GM23338 (cell line): ENCODE results near the gene CMTR1. TPM values are rescaled to one million over a fixed set of nuclear protein-coding genes. Genes with fewer than 3 reads are reported as not detected.

Source experiments
- ATAC-seq: fragments of 200-7000 bp; cut with Tn5 transposase; 3 replicates; pipeline ENCODE4 v1.9.1; 2020
- DNase-seq: peaks from one replicate; pipeline ENCODE4 v3.0.0-alpha.2; 2015; ENCODE audit warnings: low spot score
- H2AFZ ChIP-seq: fragments of 200-600 bp; sonication (generic); 2 replicates; pipeline ENCODE4 v1.8.0; 2016; ENCODE audit warnings: antibody characterized with exemption, mild to moderate bottlenecking, moderate library complexity
- H3F3A ChIP-seq: fragments of 200-600 bp; sonication (generic); replicated peaks from 2 replicates; pipeline ENCODE4 v1.8.0; 2017; ENCODE audit warnings: antibody characterized with exemption, mixed run types, low read depth
- H3K27ac ChIP-seq: fragments of 200-600 bp; sonication (generic); 2 replicates; pipeline ENCODE4 v1.6.1; 2016; ENCODE audit warnings: low read depth
- H3K27me3 ChIP-seq: fragments of 200-600 bp; sonication (generic); 2 replicates; pipeline ENCODE4 v1.8.0; 2016; ENCODE audit warnings: mild to moderate bottlenecking, mixed run types, moderate library complexity; ENCODE audit not compliant: insufficient read depth
- H3K36me3 ChIP-seq: fragments of 200-600 bp; sonication (generic); 2 replicates; pipeline ENCODE4 v1.8.0; 2016; ENCODE audit warnings: mild to moderate bottlenecking; ENCODE audit not compliant: insufficient read depth
- H3K4me1 ChIP-seq: fragments of 200-600 bp; sonication (generic); 2 replicates; pipeline ENCODE4 v1.8.0; 2016; ENCODE audit warnings: mild to moderate bottlenecking, moderate library complexity; ENCODE audit not compliant: insufficient read depth
- H3K4me2 ChIP-seq: fragments of 200-600 bp; sonication (generic); 2 replicates; pipeline ENCODE4 v1.7.1; 2017; ENCODE audit warnings: mixed run types
- H3K4me3 ChIP-seq: fragments of 200-600 bp; sonication (generic); 2 replicates; pipeline ENCODE4 v1.6.1; 2016; ENCODE audit warnings: mixed run types
- H3K79me2 ChIP-seq: fragments of 200-600 bp; sonication (generic); replicated peaks from 2 replicates; pipeline ENCODE4 v1.8.0; 2017; ENCODE audit warnings: mild to moderate bottlenecking; ENCODE audit not compliant: insufficient read depth
- H3K9me2 ChIP-seq: fragments of 200-600 bp; sonication (generic); 2 replicates; pipeline ENCODE4 v1.8.0; 2017; ENCODE audit not compliant: insufficient read depth
- H4K20me1 ChIP-seq: fragments of 200-600 bp; sonication (generic); replicated peaks from 2 replicates; pipeline ENCODE4 v1.8.0; 2017; ENCODE audit warnings: mild to moderate bottlenecking; ENCODE audit not compliant: insufficient read depth
- H3K27ac Mint-ChIP-seq: 2 replicates; pipeline ENCODE4 v1.8.0; 2020; ENCODE audit warnings: inconsistent platforms, mild to moderate bottlenecking, moderate library complexity, mixed read lengths
- H3K27me3 Mint-ChIP-seq: 3 replicates; pipeline ENCODE4 v1.8.0; 2022; ENCODE audit warnings: low read depth, mild to moderate bottlenecking, moderate library complexity, mixed read lengths, inconsistent platforms; ENCODE audit not compliant: insufficient read depth, poor library complexity
- H3K36me3 Mint-ChIP-seq: 3 replicates; pipeline ENCODE4 v1.8.0; 2021; ENCODE audit warnings: low read depth, mild to moderate bottlenecking, inconsistent platforms, moderate library complexity, mixed read lengths
- H3K4me1 Mint-ChIP-seq: 3 replicates; pipeline ENCODE4 v1.8.0; 2020; ENCODE audit warnings: mild to moderate bottlenecking, inconsistent platforms, mixed read lengths
- H3K4me3 Mint-ChIP-seq: 3 replicates; pipeline ENCODE4 v1.8.0; 2021; ENCODE audit warnings: moderate library complexity, mild to moderate bottlenecking, inconsistent platforms, mixed read lengths
- H3K9me3 Mint-ChIP-seq: 3 replicates; pipeline ENCODE4 v1.8.0; 2020; ENCODE audit warnings: moderate library complexity, mild to moderate bottlenecking, inconsistent platforms, mixed read lengths
- CREB1 ChIP-seq: fragments of 250-450 bp; sonication (Bioruptor Pico); IDR thresholded peaks from 2 replicates; pipeline ENCODE4 v1.5.0; 2020; ENCODE audit warnings: low read depth, mild to moderate bottlenecking, moderate library complexity
- CTCF ChIP-seq, 2 experiments: fragments of 200-600 bp in 1 of 2; sonication (generic) in 1 of 2; conservative IDR thresholded peaks; 2 replicates each; pipeline versions ENCODE4 v1.5.1 to v1.6.1; 2016 to 2017; ENCODE audit warnings: antibody characterized with exemption in 2 of 2, low read depth in 2 of 2, mild to moderate bottlenecking in 2 of 2, moderate library complexity in 1 of 2
- ETS1 ChIP-seq: IDR thresholded peaks from 2 replicates; pipeline ENCODE4 v1.6.1; 2016; ENCODE audit warnings: antibody characterized with exemption
- EZH2 ChIP-seq: fragments of 200-600 bp; sonication (generic); IDR thresholded peaks from one replicate; pipeline ENCODE4 v1.8.0; 2017; ENCODE audit warnings: antibody characterized with exemption, mild to moderate bottlenecking, low read depth; ENCODE audit not compliant: unreplicated experiment
- EZH2phosphoT487 ChIP-seq: fragments of 200-600 bp; sonication (generic); IDR thresholded peaks from one replicate; pipeline ENCODE4 v1.8.1; 2018; ENCODE audit warnings: antibody characterized with exemption; ENCODE audit not compliant: unreplicated experiment
- JUNB ChIP-seq: IDR thresholded peaks from one replicate; pipeline ENCODE4 v1.6.1; 2016; ENCODE audit warnings: antibody characterized with exemption; ENCODE audit not compliant: unreplicated experiment
- NANOG ChIP-seq: IDR thresholded peaks from 2 replicates; pipeline ENCODE4 v1.6.1; 2016; ENCODE audit warnings: antibody characterized with exemption, borderline replicate concordance
- POLR2AphosphoS5 ChIP-seq: IDR thresholded peaks from 2 replicates; pipeline ENCODE4 v1.6.1; 2016; ENCODE audit warnings: antibody characterized with exemption, low read depth
- REST ChIP-seq: IDR thresholded peaks from one replicate; pipeline ENCODE4 v1.6.1; 2018; ENCODE audit warnings: antibody characterized with exemption; ENCODE audit not compliant: unreplicated experiment
- STAT1 ChIP-seq: IDR thresholded peaks from one replicate; pipeline ENCODE4 v1.6.1; 2016; ENCODE audit warnings: antibody characterized with exemption; ENCODE audit not compliant: unreplicated experiment
- ZNF114 ChIP-seq: fragments of 250-450 bp; sonication (Bioruptor Pico); IDR thresholded peaks from 2 replicates; pipeline ENCODE4 v1.5.0; 2020; ENCODE audit warnings: mild to moderate bottlenecking, moderate library complexity
- ZNF331 ChIP-seq: fragments of 250-450 bp; sonication (Bioruptor Pico); IDR thresholded peaks from 2 replicates; pipeline ENCODE4 v1.5.0; 2020; ENCODE audit warnings: low read depth, mild to moderate bottlenecking, moderate library complexity
- ZNF462 ChIP-seq: fragments of 250-450 bp; sonication (Bioruptor Pico); IDR thresholded peaks from 2 replicates; pipeline ENCODE4 v1.5.0; 2020; ENCODE audit warnings: mild to moderate bottlenecking, moderate library complexity
- polyA plus RNA-seq: library from polyadenylated mRNA; unstranded; fragments of >200 nt; fragmentation: Nextera tagmentation; extraction: Ambion mirVana; gene quantifications from 2 replicates; pipeline ENCODE4 v1.2.1, GENCODE V29; 2016
- total RNA-seq: library from RNA; depleted of rRNA; stranded (reverse); fragments of >200 nt; shearing (Covaris generic); gene quantifications from 2 replicates; pipeline ENCODE4 v1.2.3, GENCODE V29; 2014

Gene CMTR1
- total and polyA plus RNA-seq, 2 experiments from 2014 or later: 7.3 to 36.4 TPM

- Mint-ChIP-seq H3K36me3 (no peaks in the 10 kb centered on the region), H3K9me3 (no peaks in the 10 kb centered on the region), H3K4me3 (no peak overlapping the region; the same call in 2 of the 3 replicates), H3K4me1 (no peaks in the 10 kb centered on the region), H3K27ac (no peak overlapping the region), H3K27me3 (no peaks in the 10 kb centered on the region)
- Histone ChIP-seq H3K4me3 (no peak overlapping the region), H3K36me3 (no peaks in the 10 kb centered on the region), H3K9me2 (no peaks in the 10 kb centered on the region), H2AFZ (no peak overlapping the region), H3K4me1 (no peaks in the 10 kb centered on the region), H4K20me1 (no peaks in the 10 kb centered on the region), H3K27me3 (no peaks in the 10 kb centered on the region), H3K4me2 (no peak overlapping the region), H3K27ac (no peak overlapping the region), H3F3A (no peaks in the 10 kb centered on the region), H3K79me2 (no peaks in the 10 kb centered on the region)
- no peak for ATAC-seq
- TF ChIP-seq EZH2 (no peak), STAT1 (no peak), REST (no peak), POLR2AphosphoS5 (no peak), ZNF331 (CRISPR knock-in tag) (no peak), ZNF462 (CRISPR knock-in tag) (no peak), EZH2phosphoT487 (no peak), NANOG (no peak), ETS1 (no peak), CREB1 (no peak), JUNB (no peak), ZNF114 (CRISPR knock-in tag) (no peak), CTCF (conservative IDR thresholded peaks at IDR 0.05; ENCODE audit: low read depth in 2 of 2) (no peak)
- DNase-seq: no peak
Measured at GRCh38 chr6:37399795-37400490, 33.1 kb upstream of the CMTR1 start.
